ENCODE measurements around the gene COL2A1. TPM values are rescaled to one million over a fixed set of nuclear protein-coding genes. Genes with fewer than 3 reads are reported as not detected.

Gene COL2A1
- total RNA-seq, 4 donors from 2014 or later = not detected

DNA sequence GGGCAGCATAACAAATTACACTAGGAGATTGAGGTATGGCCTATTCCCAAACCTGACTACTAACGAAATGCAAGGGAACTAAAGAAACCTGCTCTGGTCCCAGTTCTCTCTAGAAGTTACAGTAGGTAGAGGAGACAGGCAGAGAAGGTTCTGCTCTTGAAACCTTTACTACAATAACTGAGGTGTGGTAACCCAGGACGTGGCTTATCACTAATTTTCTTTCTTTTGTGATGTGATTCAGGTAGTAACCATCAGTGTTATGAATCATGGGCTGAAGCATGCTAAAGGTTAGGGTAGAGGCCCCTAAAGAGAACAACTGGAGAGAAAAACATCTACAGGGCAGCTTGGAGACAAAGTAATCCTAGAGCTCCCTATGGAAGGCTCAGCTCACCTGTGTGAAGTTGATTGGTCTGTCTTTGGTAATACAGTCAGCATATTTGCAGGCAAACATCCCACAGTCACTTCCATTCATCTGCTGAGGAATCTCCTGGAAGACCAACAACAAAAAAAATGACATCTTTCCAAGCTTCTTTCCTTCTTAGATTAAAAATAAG, 41.8 kb upstream of the COL2A1 start:
- intact Hi-C loops (cut with DNase I) = no loop called here
- 94 to 96% methylated on average over 2 of the region's 2 CpGs for WGBS, 2 donors
- Histone ChIP-seq H3K27ac (no peak overlapping the region), H3K4me3 (replicated peaks in 1 of 3) (no peak overlapping the region), H3K4me1 (no peaks in the 10 kb centered on the region), H3K9me3 (no peaks in the 10 kb centered on the region), H3K36me3 (peaks cover 24 to 30% of the 10 kb centered on the region in 2 donors), H3K27me3 (no peaks in the 10 kb centered on the region)
- no peak for DNase-seq
- no peak for TF ChIP-seq POLR2A (IDR thresholded peaks at IDR 0.05)
- TF ChIP-seq, protein P1, sequence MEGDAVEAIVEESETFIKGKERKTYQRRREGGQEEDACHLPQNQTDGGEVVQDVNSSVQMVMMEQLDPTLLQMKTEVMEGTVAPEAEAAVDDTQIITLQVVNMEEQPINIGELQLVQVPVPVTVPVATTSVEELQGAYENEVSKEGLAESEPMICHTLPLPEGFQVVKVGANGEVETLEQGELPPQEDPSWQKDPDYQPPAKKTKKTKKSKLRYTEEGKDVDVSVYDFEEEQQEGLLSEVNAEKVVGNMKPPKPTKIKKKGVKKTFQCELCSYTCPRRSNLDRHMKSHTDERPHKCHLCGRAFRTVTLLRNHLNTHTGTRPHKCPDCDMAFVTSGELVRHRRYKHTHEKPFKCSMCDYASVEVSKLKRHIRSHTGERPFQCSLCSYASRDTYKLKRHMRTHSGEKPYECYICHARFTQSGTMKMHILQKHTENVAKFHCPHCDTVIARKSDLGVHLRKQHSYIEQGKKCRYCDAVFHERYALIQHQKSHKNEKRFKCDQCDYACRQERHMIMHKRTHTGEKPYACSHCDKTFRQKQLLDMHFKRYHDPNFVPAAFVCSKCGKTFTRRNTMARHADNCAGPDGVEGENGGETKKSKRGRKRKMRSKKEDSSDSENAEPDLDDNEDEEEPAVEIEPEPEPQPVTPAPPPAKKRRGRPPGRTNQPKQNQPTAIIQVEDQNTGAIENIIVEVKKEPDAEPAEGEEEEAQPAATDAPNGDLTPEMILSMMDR (IDR thresholded peaks at IDR 0.05) = no peak

DNA sequence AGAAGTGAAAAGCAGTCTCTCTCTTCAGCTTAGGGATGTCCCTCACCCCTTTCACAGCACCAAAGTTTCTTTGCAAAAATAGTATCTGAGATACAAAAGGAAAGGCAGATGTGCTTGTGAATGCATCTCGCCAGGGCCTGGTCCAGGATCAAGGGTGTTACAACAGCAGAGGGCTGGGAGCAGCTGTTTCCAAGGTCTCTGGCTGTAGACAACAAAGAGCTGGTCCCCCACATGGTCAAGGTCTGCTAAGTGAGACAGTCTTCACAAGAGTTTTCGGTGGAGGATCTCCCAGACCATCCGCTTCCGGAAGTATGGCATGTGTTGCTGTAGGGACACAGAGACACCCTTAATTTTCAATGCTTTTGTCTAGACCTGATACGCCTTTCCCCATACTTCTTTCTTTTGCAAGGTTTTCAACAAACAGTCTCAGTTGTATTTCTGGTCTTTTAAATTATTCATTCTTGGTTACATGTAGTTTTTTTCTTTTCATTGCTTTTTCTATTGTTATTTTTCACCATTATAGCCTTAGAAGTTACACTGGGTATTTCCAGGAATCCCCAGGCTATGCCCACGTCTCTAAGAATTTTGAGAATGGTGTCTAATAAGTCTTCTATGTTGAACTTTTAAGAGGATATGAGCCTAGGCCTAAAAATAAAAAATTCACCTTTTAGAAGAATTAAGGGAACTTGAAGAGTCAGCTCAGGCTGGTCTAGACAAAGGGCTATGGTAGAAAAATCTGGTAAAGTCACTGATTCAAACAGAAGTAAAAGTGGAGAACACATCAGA, 41.0 kb upstream of the COL2A1 start:
- intact Hi-C loops (cut with DNase I) = no loop called here
- H3K36me3 ChIP-seq = peaks cover 24 to 30% of the 10 kb centered on the region in 2 donors
- no peak for TF ChIP-seq POLR2A (IDR thresholded peaks at IDR 0.05)
- TF ChIP-seq, protein P1 (IDR thresholded peaks at IDR 0.05) = no peak
- H3K27me3 ChIP-seq = no peaks in the 10 kb centered on the region
- 96% methylated on average over 6 of the region's 6 CpGs for WGBS, 2 donors
- H3K4me3 ChIP-seq (replicated peaks in 1 of 3) = no peak overlapping the region
- no peaks in the 10 kb centered on the region for H3K9me3 ChIP-seq
- H3K27ac ChIP-seq = no peak overlapping the region
- DNase-seq = no peak
- no peaks in the 10 kb centered on the region for H3K4me1 ChIP-seq

DNA sequence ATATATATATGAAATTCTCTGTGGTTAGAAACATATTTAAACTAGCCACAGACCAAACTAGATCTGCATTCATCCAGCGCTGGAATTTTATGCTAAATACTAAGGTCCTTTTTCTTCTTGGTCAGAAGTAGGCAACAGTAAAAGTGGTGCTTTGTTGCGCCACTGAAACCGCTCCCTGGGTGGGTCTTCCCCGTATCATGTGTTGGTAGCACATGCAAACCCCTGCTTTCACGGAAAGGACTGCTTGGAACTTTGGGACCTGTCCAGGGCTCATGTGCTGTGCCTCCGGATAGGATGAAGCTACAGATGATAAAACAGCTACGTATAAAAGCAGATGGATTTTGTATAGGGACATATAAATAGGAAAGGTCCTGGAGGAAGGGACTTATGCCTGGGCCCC, 40.1 kb upstream of the COL2A1 start:
- no peak for DNase-seq
- H3K4me1 ChIP-seq = no peaks in the 10 kb centered on the region
- no peak overlapping the region for H3K27ac ChIP-seq
- no peak for TF ChIP-seq POLR2A (IDR thresholded peaks at IDR 0.05)
- TF ChIP-seq, protein P1 (IDR thresholded peaks at IDR 0.05) = no peak
- no peak overlapping the region for H3K4me3 ChIP-seq (replicated peaks in 1 of 3)
- H3K9me3 ChIP-seq = no peaks in the 10 kb centered on the region
- 95 to 96% methylated on average over 7 of the region's 7 CpGs for WGBS, 2 donors
- intact Hi-C loops (cut with DNase I) = no loop called here
- H3K27me3 ChIP-seq = no peaks in the 10 kb centered on the region
- peaks cover 24 to 30% of the 10 kb centered on the region in 2 donors for H3K36me3 ChIP-seq

DNA sequence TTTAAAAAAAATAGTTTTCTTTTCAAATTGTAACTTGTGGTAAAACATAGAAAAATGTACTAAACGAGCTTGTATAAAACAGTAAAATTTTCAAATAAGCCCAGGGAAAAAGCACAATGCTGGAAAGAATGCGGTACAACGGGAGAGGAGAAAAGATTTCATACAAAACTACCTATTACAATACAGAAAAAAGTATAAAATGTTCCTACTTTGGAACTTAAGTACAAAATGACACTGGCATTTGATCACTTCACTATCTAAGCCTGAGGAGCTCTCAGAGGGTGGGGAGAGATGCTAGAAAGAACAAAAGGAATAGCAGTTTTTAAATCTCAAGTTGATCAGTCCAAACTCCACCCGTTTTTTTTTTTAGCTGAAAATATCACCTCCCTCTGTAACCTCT, 39.5 kb upstream of the COL2A1 start:
- no peak overlapping the region for H3K4me3 ChIP-seq (replicated peaks in 1 of 3)
- no peak for DNase-seq
- WGBS, 2 donors = 75 to 89% methylated on average over 4 of the region's 4 CpGs
- no peak overlapping the region for H3K27ac ChIP-seq
- peaks cover 24 to 30% of the 10 kb centered on the region in 2 donors for H3K36me3 ChIP-seq
- TF ChIP-seq, protein P1 (IDR thresholded peaks at IDR 0.05) = no peak
- TF ChIP-seq POLR2A (IDR thresholded peaks at IDR 0.05) = no peak
- no peaks in the 10 kb centered on the region for H3K9me3 ChIP-seq
- H3K27me3 ChIP-seq = no peaks in the 10 kb centered on the region
- intact Hi-C loops (cut with DNase I) = no loop called here
- H3K4me1 ChIP-seq = no peaks in the 10 kb centered on the region
